GM12878 (cell line): ENCODE results near the gene SLC25A45. TPM values are rescaled to one million over a fixed set of nuclear protein-coding genes. Genes with fewer than 3 reads are reported as not detected.

ENCODE experiments used
- ATAC-seq: fragments of 200-7000 bp; cut with Tn5 transposase; 3 replicates; pipeline ENCODE4 v1.9.1; 2020; ENCODE audit warnings: mild to moderate bottlenecking, moderate library complexity
- BruUV-seq: library from RNA; stranded (reverse); fragments of 400-500 nt; replicated peaks from 2 replicates; lab custom pipeline; 2021; lab: Mats Ljungman, UMichigan
- CTCF ChIA-PET: fragments of 300-600 bp; sonication (Branson Sonifier 250); formaldehyde crosslinking; extraction: SDS; loops from one replicate; lab custom pipeline; 2021; ENCODE audit warnings: inconsistent platforms; lab: Yijun Ruan, JAX
- POLR2A ChIA-PET: fragments of 350-600 bp; formaldehyde crosslinking; extraction: SDS; loops from one replicate; lab custom pipeline; 2021; ENCODE audit warnings: inconsistent platforms; lab: Charles Lee
- RAD21 ChIA-PET: fragments of 300-600 bp; sonication (Branson Sonifier 250); formaldehyde crosslinking; loops from one replicate; lab custom pipeline; 2023; ENCODE audit warnings: antibody characterized with exemption; ENCODE audit not compliant: unreplicated experiment; lab: Charles Lee
- SMC1A ChIA-PET: fragments of 300-600 bp; sonication (Branson Sonifier 250); formaldehyde crosslinking; loops from one replicate; lab custom pipeline; 2023; ENCODE audit not compliant: unreplicated experiment, uncharacterized antibody; lab: Charles Lee
- DNase-seq: peaks from one replicate; pipeline ENCODE4 v3.0.0-alpha.2; 2011; ENCODE audit warnings: low read depth, low spot score
- FAIRE-seq: peaks from 3 replicates; lab custom pipeline; 2011; peaks lifted over from hg19 to GRCh38; lab: Jason Lieb, UNC
- H2AFZ ChIP-seq: 2 replicates; pipeline ENCODE4 v1.6.0; 2011; ENCODE audit warnings: low read depth, low read length, control low read depth; ENCODE audit not compliant: control insufficient read depth
- H3K27ac ChIP-seq: 2 replicates; pipeline ENCODE4 v1.5.1; 2011; ENCODE audit warnings: control low read depth; ENCODE audit not compliant: control insufficient read depth, insufficient read depth
- H3K27me3 ChIP-seq, 2 experiments: replicated peaks in 1 of 2; 2 replicates each; pipeline versions ENCODE4 v1.6.0 to v1.6.1; 2011; ENCODE audit warnings: low read length in 1 of 2; ENCODE audit not compliant: control insufficient read depth in 2 of 2, insufficient read depth in 2 of 2
- H3K36me3 ChIP-seq, 2 experiments: 2 replicates each; pipeline ENCODE4 v1.5.1; 2011; ENCODE audit warnings: low read length in 1 of 2; ENCODE audit not compliant: control insufficient read depth in 2 of 2, insufficient read depth in 2 of 2
- H3K4me1 ChIP-seq: 2 replicates; pipeline ENCODE4 v1.6.1; 2011; ENCODE audit warnings: mild to moderate bottlenecking, low read length, moderate library complexity, mixed read lengths; ENCODE audit not compliant: control insufficient read depth, insufficient read depth
- H3K4me2 ChIP-seq: 2 replicates; pipeline ENCODE4 v1.6.0; 2011; ENCODE audit warnings: control low read depth; ENCODE audit not compliant: control insufficient read depth, insufficient read depth
- H3K4me3 ChIP-seq: fragments of 200-600 bp; sonication (generic); 2 replicates; pipeline ENCODE4 v1.5.1; 2016
- H3K79me2 ChIP-seq: 2 replicates; pipeline ENCODE4 v1.6.0; 2011; ENCODE audit warnings: low read length; ENCODE audit not compliant: control insufficient read depth, insufficient read depth
- H3K9ac ChIP-seq: 2 replicates; pipeline ENCODE4 v1.8.0; 2011; ENCODE audit warnings: low read length, control low read depth, mixed read lengths; ENCODE audit not compliant: control insufficient read depth, insufficient read depth
- H3K9me3 ChIP-seq: replicated peaks from 3 replicates; pipeline ENCODE4 v1.5.1; 2011; ENCODE audit warnings: mild to moderate bottlenecking, low read length; ENCODE audit not compliant: control insufficient read depth, insufficient read depth
- H4K20me1 ChIP-seq: 2 replicates; pipeline ENCODE4 v1.6.0; 2011; ENCODE audit not compliant: control insufficient read depth, insufficient read depth
- BMI1 ChIP-seq: fragments of 450-650 bp; IDR thresholded peaks from 2 replicates; pipeline ENCODE4 v1.6.1; 2016; ENCODE audit warnings: mild to moderate bottlenecking, moderate library complexity, borderline replicate concordance
- CHD4 ChIP-seq: fragments of 200-600 bp; sonication (generic); IDR thresholded peaks from 2 replicates; pipeline ENCODE4 v1.6.1; 2016; ENCODE audit warnings: mild to moderate bottlenecking
- ETV6 ChIP-seq, 2 experiments: fragments of 450-650 bp in 1 of 2; IDR thresholded peaks in 1 of 2; conservative IDR thresholded peaks in 1 of 2; 2 replicates each; pipeline ENCODE4 v1.6.1; 2014; ENCODE audit warnings: antibody characterized with exemption in 1 of 2, borderline replicate concordance in 1 of 2, low read depth in 1 of 2, mild to moderate bottlenecking in 1 of 2, moderate library complexity in 1 of 2
- IKZF1 ChIP-seq: fragments of 450-650 bp; conservative IDR thresholded peaks from 2 replicates; pipeline ENCODE4 v1.6.1; 2017; ENCODE audit warnings: antibody characterized with exemption, mild to moderate bottlenecking
- IRF3 ChIP-seq: fragments of 450-650 bp; IDR thresholded peaks from 2 replicates; pipeline ENCODE4 v1.6.1; 2014; ENCODE audit warnings: mild to moderate bottlenecking
- KAT2A ChIP-seq: conservative IDR thresholded peaks from 2 replicates; pipeline ENCODE4 v1.6.1; 2011; ENCODE audit warnings: low read depth, low read length; ENCODE audit not compliant: control insufficient read depth
- MEF2B ChIP-seq: fragments of 450-650 bp; IDR thresholded peaks from 2 replicates; pipeline ENCODE4 v1.6.1; 2018; ENCODE audit warnings: mild to moderate bottlenecking, moderate library complexity; ENCODE audit not compliant: partially characterized antibody, poor library complexity, severe bottlenecking
- MTA2 ChIP-seq: fragments of 450-650 bp; IDR thresholded peaks from 2 replicates; pipeline ENCODE4 v1.6.1; 2016; ENCODE audit warnings: low read depth, mild to moderate bottlenecking, moderate library complexity
- MTA3 ChIP-seq: IDR thresholded peaks from 2 replicates; pipeline ENCODE4 v1.6.1; 2012; ENCODE audit warnings: low read length, inconsistent platforms, borderline replicate concordance
- RAD21 ChIP-seq: IDR thresholded peaks from 2 replicates; pipeline ENCODE4 v1.6.1; 2011; ENCODE audit warnings: mild to moderate bottlenecking, low read depth, low read length, moderate library complexity; ENCODE audit not compliant: insufficient read depth
- RB1 ChIP-seq: fragments of 450-650 bp; formaldehyde crosslinking; IDR thresholded peaks from 2 replicates; pipeline ENCODE4 v1.6.1; 2017; ENCODE audit warnings: mild to moderate bottlenecking, borderline replicate concordance
- YBX1 ChIP-seq: fragments of 450-650 bp; IDR thresholded peaks from 2 replicates; pipeline ENCODE4 v1.6.1; 2016; ENCODE audit warnings: antibody characterized with exemption
- ZBED1 ChIP-seq: IDR thresholded peaks from 2 replicates; pipeline ENCODE4 v1.6.1; 2016; ENCODE audit warnings: borderline replicate concordance
- ZNF384 ChIP-seq: IDR thresholded peaks from 2 replicates; pipeline ENCODE4 v1.6.1; 2012; ENCODE audit warnings: low read depth, mild to moderate bottlenecking, low read length, improper control_type of control experiment, borderline replicate concordance
- ZNF687 ChIP-seq: fragments of 450-650 bp; IDR thresholded peaks from 2 replicates; pipeline ENCODE4 v1.6.1; 2017; ENCODE audit warnings: mild to moderate bottlenecking, moderate library complexity
- WGBS: methylation state at CpG from one replicate; pipeline ENCODE4 v1.1.6; 2016; ENCODE audit warnings: low lambda C conversion rate; ENCODE audit not compliant: insufficient replicate concordance, insufficient coverage; ENCODE audit errors: missing lambda C conversion rate; 5-methylcytosine and 5-hydroxymethylcytosine counted together
- in situ Hi-C: fragments of 300-500 bp; cut with MboI; formaldehyde crosslinking; loops from 9 replicates; pipeline ENCODE4 v1.14.3; 2018; ENCODE audit warnings: mixed read lengths
- intact Hi-C: fragments of 100-400 bp; cut with micrococcal nuclease; formaldehyde crosslinking; loops from one replicate; pipeline ENCODE4 v1.14.2; 2022; ENCODE audit not compliant: unreplicated experiment
- polyA plus RNA-seq, 11 experiments: library from polyadenylated mRNA; depleted of rRNA in 4 of 11; unstranded in 6 of 11; stranded (reverse) in 5 of 11; fragments of >200 nt; fragmentation: Nextera tagmentation in 4 of 11; fragmentation: Illumina TruSeq in 1 of 11; extraction: Ambion mirVana in 4 of 11; extraction: Trizol in 1 of 11; gene quantifications; 1 replicate in 1 of 11; 2 replicates in 10 of 11; pipeline versions ENCODE4 v1.2.1 to v1.2.3, GENCODE V29; 2011 to 2016; ENCODE audit warnings: inconsistent platforms in 2 of 11, missing spikeins in 2 of 11, low read depth in 1 of 11
- total RNA-seq, 4 experiments: library from RNA; depleted of rRNA in 3 of 4; stranded (reverse); fragments of >200 nt in 3 of 4; fragmentation: Illumina TruSeq in 1 of 4; extraction: Trizol in 1 of 4; gene quantifications; 2 replicates each; pipeline versions ENCODE4 v1.2.1 to v1.2.3, GENCODE V29; 2013 to 2021

Gene SLC25A45
- total and polyA plus RNA-seq, 10 of the 15 experiments (the other 5 are each of a cell fraction or from before 2014, with no cell fraction given), result 4.1 to 35.2 (median 20.3) TPM

GRCh38 chr11:65422633-65423515 is 40.4 kb upstream of the SLC25A45 start, which contains the start of gene NEAT1:
Gene NEAT1 (plus strand): TSS chr11:65422798.
- H3K27ac ChIP-seq, result peak within 1 kb of the TSS; percentile 100
- peak within 1 kb of the TSS; percentile 64 for H2AFZ ChIP-seq
- H3K79me2 ChIP-seq, result peaks cover 99% of the 10 kb centered on the region
- no peaks in the 10 kb centered on the region for H3K27me3 ChIP-seq
- peak within 1 kb of the TSS; percentile 100 for H3K4me2 ChIP-seq
- CTCF ChIA-PET, result interaction anchor here (0.7 to 15.3 kb wide), 8 partner anchors 42 to 678 kb away, joined by 3 to 362 read pairs (median 6); partner anchors contain the start of gene MALAT1
- peaks cover 18% of the 10 kb centered on the region for H4K20me1 ChIP-seq
- H3K4me3 ChIP-seq, result peak within 1 kb of the TSS; percentile 95
- peaks cover 39% of the 10 kb centered on the region for H3K4me1 ChIP-seq
- intact Hi-C loops (loop anchor here (1.0 to 5.0 kb wide), 2 partner anchors 34 to 74 kb away; no protein-coding TSS in a partner anchor), in situ Hi-C loops (loop anchor here (10.0 kb wide), 1 partner anchor 558 kb away; no protein-coding TSS in a partner anchor)
- RAD21 ChIA-PET, result interaction anchor here (0.6 to 15.3 kb wide), 7 partner anchors 10 to 85 kb away, joined by 3 to 282 read pairs (median 13); partner anchors contain the start of gene MALAT1
- H3K36me3 ChIP-seq, result no peaks in the 10 kb centered on the region; a peak in 1 of 4 replicates
- 2% methylated on average over 40 of the region's 40 CpGs for WGBS
- DNase-seq, result no peak
- POLR2A ChIA-PET, result interaction anchor here (0.7 to 13.6 kb wide), 15 partner anchors 10 to 193 kb away, joined by 3 to 323 read pairs (median 6); partner anchors contain the start of genes FRMD8, MALAT1 and PCNX3
- BruUV-seq, result TSS peak; percentile 69
- SMC1A ChIA-PET, result interaction anchor here (0.9 to 12.7 kb wide), 7 partner anchors 11 to 88 kb away, joined by 3 to 232 read pairs (median 4); partner anchors contain the start of gene MALAT1
- H3K9me3 ChIP-seq, result no peaks in the 10 kb centered on the region
- H3K9ac ChIP-seq, result peak within 1 kb of the TSS; percentile 99
- FAIRE-seq, result no peak
- peak; percentile 21 for ATAC-seq
- TF ChIP-seq ETV6 (conservative IDR thresholded peaks at IDR 0.05 in 1 of 2, IDR thresholded peaks at IDR 0.05 in 1 of 2; ENCODE audit: borderline replicate concordance in 1 of 2, low read depth in 1 of 2) (peak in 1 of 2 experiments; percentile 77; a peak in 2 of 4 replicates), ZNF384 (no peak), ZBED1 (peak; percentile 99), MTA3 (no peak), MTA2 (peak; percentile 66), YBX1 (0 out of 2 replicates have a peak, but pooled peaks have one; percentile 6), CHD4 (no peak), BMI1 (peak; percentile 95), IKZF1 (0 out of 2 replicates have a peak, but pooled peaks have one; percentile 91), RB1 (peak; percentile 62; the same call in 1 of the 2 replicates), MEF2B (peak; percentile 70), ZNF687 (peak; percentile 98), RAD21 (no peak), KAT2A (no peak), IRF3 (0 out of 2 replicates have a peak, but pooled peaks have one; percentile 17)
